Lung (tissue), 12 donors: ENCODE measurements around the gene HSD17B11. TPM values are rescaled to one million over a fixed set of nuclear protein-coding genes. Genes with fewer than 3 reads are reported as not detected.
"Not testable (repeated sequence)": the region's sequence is repeated elsewhere in the genome, so short reads cannot be mapped to it uniquely, and the experiment has no call there.

Experiments
- ATAC-seq: fragments of 200-7000 bp; cut with Tn5 transposase; one replicate; pipeline ENCODE4 v1.9.1; 2020; ENCODE audit warnings: moderate number of reproducible peaks; ENCODE audit not compliant: insufficient read depth, low FRiP score
- DNase-seq, 3 donors: peaks; one replicate each; pipeline ENCODE4 v3.0.0-alpha.2; 2013 to 2017
- H3K27ac ChIP-seq, 2 donors: one replicate each; pipeline ENCODE4 v1.5.1; 2013; ENCODE audit warnings: mild to moderate bottlenecking in 2 of 2, moderate library complexity in 2 of 2, control low read depth in 1 of 2, inconsistent platforms in 1 of 2, low read depth in 1 of 2, low read length in 1 of 2
- H3K27me3 ChIP-seq, 3 donors: one replicate each; pipeline ENCODE4 v1.5.1; 2013; ENCODE audit warnings: low read length in 2 of 3; ENCODE audit not compliant: control insufficient read depth in 3 of 3, insufficient read depth in 3 of 3
- H3K36me3 ChIP-seq, 4 donors: one replicate each; pipeline ENCODE4 v1.5.1; 2013; ENCODE audit warnings: low read length in 4 of 4, mild to moderate bottlenecking in 1 of 4, moderate library complexity in 1 of 4; ENCODE audit not compliant: control insufficient read depth in 4 of 4, insufficient read depth in 4 of 4
- H3K4me1 ChIP-seq, 5 donors: one replicate each; pipeline ENCODE4 v1.5.1; 2013; ENCODE audit warnings: low read length in 5 of 5, mild to moderate bottlenecking in 2 of 5, moderate library complexity in 1 of 5; ENCODE audit not compliant: control insufficient read depth in 5 of 5, insufficient read depth in 5 of 5
- H3K4me3 ChIP-seq: one replicate; pipeline ENCODE4 v1.5.1; 2013; ENCODE audit warnings: mild to moderate bottlenecking, control low read depth, moderate library complexity
- H3K9ac ChIP-seq, 2 donors: one replicate each; pipeline ENCODE4 v1.5.1; 2013; ENCODE audit warnings: low read length in 2 of 2, control low read depth in 1 of 2; ENCODE audit not compliant: insufficient read depth in 1 of 2
- H3K9me3 ChIP-seq, 4 donors: one replicate each; pipeline ENCODE4 v1.5.1; 2013; ENCODE audit warnings: low read length in 3 of 4, mild to moderate bottlenecking in 1 of 4, moderate library complexity in 1 of 4; ENCODE audit not compliant: control insufficient read depth in 4 of 4, insufficient read depth in 3 of 4
- CTCF ChIP-seq: IDR thresholded peaks from 2 replicates; pipeline ENCODE4 v1.5.1; 2012; ENCODE audit warnings: mild to moderate bottlenecking; ENCODE audit errors: control extremely low read depth, extremely low read depth
- WGBS, 2 donors: extraction: QIAGEN DNeasy Blood & Tissue Kit; methylation state at CpG; one replicate each; pipeline ENCODE4 v1.1.7; 2013; 5-methylcytosine and 5-hydroxymethylcytosine counted together
- polyA plus RNA-seq, 2 donors: library from polyadenylated mRNA; stranded (reverse); fragments of 200-250 nt; gene quantifications; one replicate each; pipeline ENCODE4 v1.2.1, GENCODE V29; 2013
- total RNA-seq, 2 donors: library from RNA; depleted of rRNA in 1 of 2; stranded (reverse); fragments of >200 nt in 1 of 2; gene quantifications; one replicate each; pipeline ENCODE4 v1.2.1, GENCODE V29; 2014 to 2021
- donor health status: control.
- donor health status: control.
- donor health status: Bipolar disorder and iron deficiency.
- donor health status: healthy.
- donor health status: DM: yes; HTN: yes; CAD: no.

HSD17B11 gene
- total and polyA plus RNA-seq, 4 donors, result 43.0 to 109 (median 55.4) TPM

GRCh38 chr4:87399954-87400353 is 9.0 kb upstream of the HSD17B11 start:
- TF ChIP-seq CTCF, result no peak
- Histone ChIP-seq H3K9ac (no peak overlapping the region), H3K9me3 (peaks cover 0 to 2% (median 0%) of the 10 kb centered on the region in 4 donors), H3K4me1 (peaks cover 0 to 10% (median 0%) of the 10 kb centered on the region in 5 donors), H3K36me3 (no peaks in the 10 kb centered on the region), H3K4me3 (no peak overlapping the region), H3K27ac (no peak overlapping the region), H3K27me3 (no peaks in the 10 kb centered on the region)
- 84 to 100% methylated on average over 1 of the region's 1 CpG for WGBS, 2 donors
- DNase-seq (no peak), ATAC-seq (no peak)

- ATAC-seq, result no peak
- Histone ChIP-seq H3K9ac (no peak overlapping the region), H3K27ac (no peak overlapping the region), H3K4me1 (peaks cover 0 to 5% (median 0%) of the 10 kb centered on the region in 5 donors), H3K9me3 (peaks cover 0 to 2% (median 0%) of the 10 kb centered on the region in 4 donors), H3K4me3 (no peak overlapping the region), H3K27me3 (no peaks in the 10 kb centered on the region), H3K36me3 (no peaks in the 10 kb centered on the region)
- WGBS, 2 donors, result 88 to 100% methylated on average over 3 of the region's 3 CpGs
- DNase-seq, result no peak
- TF ChIP-seq CTCF, result no peak
Observed at GRCh38 chr4:87399148-87399547, 8.2 kb upstream of the HSD17B11 start.

GRCh38 chr4:87395851-87396250 is 4.9 kb upstream of the HSD17B11 start:
- WGBS, 2 donors, result 96 to 99% methylated on average over 16 to 20 of the region's 20 CpGs
- H3K27me3 ChIP-seq, H3K4me1 ChIP-seq, H3K9ac ChIP-seq, H3K4me3 ChIP-seq, ATAC-seq, H3K36me3 ChIP-seq, H3K27ac ChIP-seq, DNase-seq, H3K9me3 ChIP-seq: not testable (repeated sequence)

GRCh38 chr4:87395073-87395472 is 4.1 kb upstream of the HSD17B11 start:
- not testable (repeated sequence) for H3K9me3 ChIP-seq, ATAC-seq, H3K4me1 ChIP-seq, H3K27ac ChIP-seq, H3K27me3 ChIP-seq, H3K4me3 ChIP-seq, DNase-seq, H3K36me3 ChIP-seq, H3K9ac ChIP-seq
- WGBS, 2 donors, result 86 to 91% methylated on average over 23 of the region's 23 CpGs
